Activated T-cell treated with anti-CD3 and anti-CD28 coated beads, Interleukin-2, amount 50 U/mL, for 48 hours (primary cell): ENCODE data around the gene CYB561.

Experiments
- DNase-seq, 2 experiments: peaks; one replicate each; pipeline ENCODE4 v3.0.0-alpha.2; 2020

Gene CYB561

GRCh38 chr17:63447471-63448009 is 1.4 kb upstream of the CYB561 start:
- no peak for DNase-seq

GRCh38 chr17:63446753-63447470 is 806 bp upstream of the CYB561 start:
- DNase-seq: peak; percentile 68 to 71

GRCh38 chr17:63445571-63445953 is 544 bp downstream of the CYB561 start:
- peak in 1 of 2 experiments; percentile 58 for DNase-seq

GRCh38 chr17:63445065-63445464 is 1.0 kb downstream of the CYB561 start:
- DNase-seq: no peak

- no peak for DNase-seq
Observed at GRCh38 chr17:63444457-63444856, 1.6 kb downstream of the CYB561 start.

- DNase-seq: no peak
Observed at GRCh38 chr17:63443053-63443452, 3.1 kb downstream of the CYB561 start.

GRCh38 chr17:63442549-63443035 is 3.5 kb downstream of the CYB561 start:
- no peak for DNase-seq

- no peak for DNase-seq
Observed at GRCh38 chr17:63442074-63442473, 4.0 kb downstream of the CYB561 start.

GRCh38 chr17:63441654-63442053 is 4.5 kb downstream of the CYB561 start:
- DNase-seq: no peak

GRCh38 chr17:63440770-63441335 is 5.3 kb downstream of the CYB561 start:
- no peak for DNase-seq

- DNase-seq: no peak
Observed at GRCh38 chr17:63440127-63440769, 5.9 kb downstream of the CYB561 start.

GRCh38 chr17:63439687-63440086 is 6.4 kb downstream of the CYB561 start:
- no peak for DNase-seq

- DNase-seq: no peak
Observed at GRCh38 chr17:63438092-63439051, 7.7 kb downstream of the CYB561 start.

GRCh38 chr17:63437287-63438091 is 8.6 kb downstream of the CYB561 start:
- DNase-seq: no peak

- DNase-seq: no peak
Observed at GRCh38 chr17:63436523-63437110, 9.5 kb downstream of the CYB561 start.

- DNase-seq: no peak
Observed at GRCh38 chr17:63435681-63436522, 10.2 kb downstream of the CYB561 start.

- DNase-seq: peak in 1 of 2 experiments; percentile 49
Observed at GRCh38 chr17:63434951-63435571, 11.0 kb downstream of the CYB561 start.

- no peak for DNase-seq
Observed at GRCh38 chr17:63433746-63434591, 12.1 kb downstream of the CYB561 start.
